ENCODE measurements around the gene PI4KA. TPM values are rescaled to one million over a fixed set of nuclear protein-coding genes. Genes with fewer than 3 reads are reported as not detected.

PI4KA gene
- total RNA-seq, 6 experiments from 2014 or later: 51.0 to 61.3 (median 57.2) TPM

GRCh38 chr22:20777420-20778177 is 81.0 kb downstream of the PI4KA start:
- Mint-ChIP-seq H3K36me3 (ENCODE audit: low read depth) (peaks cover 10% of the 10 kb centered on the region; the same call in 1 of the 2 replicates), H3K9me3 (no peaks in the 10 kb centered on the region), H3K4me3 (no peak overlapping the region), H3K27ac (peak overlapping the region; percentile 86), H3K4me1 (ENCODE audit: low read depth) (peaks cover 31% of the 10 kb centered on the region), H3K27me3 (ENCODE audit: insufficient read depth) (no peaks in the 10 kb centered on the region; the same call in 1 of the 2 replicates)
- DNase-seq: peak; percentile 89
- peak; percentile 36 for TF ChIP-seq CTCF (IDR thresholded peaks at IDR 0.05)

GRCh38 chr22:20776624-20777405 is 81.8 kb downstream of the PI4KA start:
- DNase-seq: no peak
- Mint-ChIP-seq H3K4me1 (ENCODE audit: low read depth) (peaks cover 31% of the 10 kb centered on the region), H3K27ac (peak overlapping the region; percentile 86; the same call in 1 of the 2 replicates), H3K36me3 (ENCODE audit: low read depth) (peaks cover 10% of the 10 kb centered on the region; the same call in 1 of the 2 replicates), H3K27me3 (ENCODE audit: insufficient read depth) (no peaks in the 10 kb centered on the region; the same call in 1 of the 2 replicates), H3K4me3 (no peak overlapping the region), H3K9me3 (no peaks in the 10 kb centered on the region)
- no peak for TF ChIP-seq CTCF (IDR thresholded peaks at IDR 0.05)

GRCh38 chr22:20775342-20775895 is 83.2 kb downstream of the PI4KA start:
- Mint-ChIP-seq H3K9me3 (no peaks in the 10 kb centered on the region), H3K27ac (no peak overlapping the region), H3K4me3 (no peak overlapping the region), H3K27me3 (ENCODE audit: insufficient read depth) (no peaks in the 10 kb centered on the region; the same call in 1 of the 2 replicates), H3K4me1 (ENCODE audit: low read depth) (peaks cover 31% of the 10 kb centered on the region), H3K36me3 (ENCODE audit: low read depth) (peaks cover 10% of the 10 kb centered on the region; the same call in 1 of the 2 replicates)
- no peak for TF ChIP-seq CTCF (IDR thresholded peaks at IDR 0.05)
- no peak for DNase-seq

GRCh38 chr22:20774882-20775281 is 83.7 kb downstream of the PI4KA start:
- Mint-ChIP-seq H3K27me3 (ENCODE audit: insufficient read depth) (no peaks in the 10 kb centered on the region; the same call in 1 of the 2 replicates), H3K27ac (no peak overlapping the region), H3K4me1 (ENCODE audit: low read depth) (peaks cover 27% of the 10 kb centered on the region), H3K36me3 (ENCODE audit: low read depth) (peaks cover 10% of the 10 kb centered on the region; the same call in 1 of the 2 replicates), H3K9me3 (no peaks in the 10 kb centered on the region), H3K4me3 (no peak overlapping the region)
- DNase-seq: no peak
- TF ChIP-seq CTCF (IDR thresholded peaks at IDR 0.05): no peak

- Mint-ChIP-seq H3K36me3 (ENCODE audit: low read depth) (peaks cover 4% of the 10 kb centered on the region; the same call in 1 of the 2 replicates), H3K9me3 (no peaks in the 10 kb centered on the region), H3K27me3 (ENCODE audit: insufficient read depth) (no peaks in the 10 kb centered on the region; the same call in 1 of the 2 replicates), H3K4me1 (ENCODE audit: low read depth) (peaks cover 16% of the 10 kb centered on the region), H3K27ac (no peak within 1 kb of the TSS), H3K4me3 (no peak within 1 kb of the TSS)
- no peak for TF ChIP-seq CTCF (IDR thresholded peaks at IDR 0.05)
- no peak for DNase-seq
Measured at GRCh38 chr22:20773793-20774212, 84.8 kb downstream of the PI4KA start, which contains the start of gene SERPIND1. Gene SERPIND1 (plus strand): TSS chr22:20774113. CDS start chr22:20779313, 5,200 bp downstream.

Data from HFFc6 (cell line).